HEK293 (cell line): ENCODE results near the gene GM2A.
"Not testable (repeated sequence)": the region's sequence is repeated elsewhere in the genome, so short reads cannot be mapped to it uniquely, and the experiment has no call there.

Experiments
- GLIS2 ChIP-seq: fragments of 450-650 bp; formaldehyde crosslinking; IDR thresholded peaks from 2 replicates; pipeline ENCODE4 v1.5.1; 2016; ENCODE audit warnings: missing biosample characterization, missing genetic modification characterization
- MZF1 ChIP-seq: fragments of 450-650 bp; formaldehyde crosslinking; IDR thresholded peaks from 2 replicates; pipeline ENCODE4 v1.5.1; 2017; ENCODE audit warnings: missing biosample characterization, missing genetic modification characterization, borderline replicate concordance
- PRDM1 ChIP-seq: fragments of 450-650 bp; formaldehyde crosslinking; IDR thresholded peaks from 2 replicates; pipeline ENCODE4; 2016; ENCODE audit warnings: missing biosample characterization, missing genetic modification characterization
- ZNF121 ChIP-seq: fragments of 450-650 bp; formaldehyde crosslinking; IDR thresholded peaks from 2 replicates; pipeline ENCODE4 v1.5.1; 2016; ENCODE audit warnings: missing biosample characterization, missing genetic modification characterization
- ZNF302 ChIP-seq: fragments of 450-650 bp; formaldehyde crosslinking; IDR thresholded peaks from 2 replicates; pipeline ENCODE4 v1.5.1; 2016; ENCODE audit warnings: missing biosample characterization, missing genetic modification characterization, low read depth
- ZNF416 ChIP-seq: fragments of 450-650 bp; formaldehyde crosslinking; IDR thresholded peaks from 2 replicates; pipeline ENCODE4 v1.5.1; 2016; ENCODE audit warnings: missing biosample characterization, missing genetic modification characterization
- ZNF561 ChIP-seq: fragments of 450-650 bp; IDR thresholded peaks from 2 replicates; pipeline ENCODE4 v1.5.1; 2018; ENCODE audit warnings: missing biosample characterization, missing genetic modification characterization, borderline replicate concordance
- TF ChIP-seq, protein P1 (sequence below): fragments of 450-650 bp; formaldehyde crosslinking; IDR thresholded peaks from 2 replicates; pipeline ENCODE4 v1.5.1; 2016; ENCODE audit warnings: missing biosample characterization, missing genetic modification characterization
- TF ChIP-seq, protein P2 (sequence below): fragments of 450-650 bp; formaldehyde crosslinking; IDR thresholded peaks from 2 replicates; pipeline ENCODE4 v1.5.1; 2016; ENCODE audit warnings: missing biosample characterization, missing genetic modification characterization, borderline replicate concordance
- TF ChIP-seq, protein P3 (sequence below): fragments of 450-650 bp; formaldehyde crosslinking; IDR thresholded peaks from 2 replicates; pipeline ENCODE4 v1.5.1; 2016; ENCODE audit warnings: missing biosample characterization, missing genetic modification characterization, low read depth

- TF ChIP-seq ZNF416 (tag by site-specific recombination); ZNF561 (tag by site-specific recombination); ZNF121 (tag by site-specific recombination); ZNF302; MZF1 (tag by site-specific recombination); GLIS2 (tag by site-specific recombination); PRDM1 (tag by site-specific recombination): not testable (repeated sequence)
- TF ChIP-seq, protein P1, sequence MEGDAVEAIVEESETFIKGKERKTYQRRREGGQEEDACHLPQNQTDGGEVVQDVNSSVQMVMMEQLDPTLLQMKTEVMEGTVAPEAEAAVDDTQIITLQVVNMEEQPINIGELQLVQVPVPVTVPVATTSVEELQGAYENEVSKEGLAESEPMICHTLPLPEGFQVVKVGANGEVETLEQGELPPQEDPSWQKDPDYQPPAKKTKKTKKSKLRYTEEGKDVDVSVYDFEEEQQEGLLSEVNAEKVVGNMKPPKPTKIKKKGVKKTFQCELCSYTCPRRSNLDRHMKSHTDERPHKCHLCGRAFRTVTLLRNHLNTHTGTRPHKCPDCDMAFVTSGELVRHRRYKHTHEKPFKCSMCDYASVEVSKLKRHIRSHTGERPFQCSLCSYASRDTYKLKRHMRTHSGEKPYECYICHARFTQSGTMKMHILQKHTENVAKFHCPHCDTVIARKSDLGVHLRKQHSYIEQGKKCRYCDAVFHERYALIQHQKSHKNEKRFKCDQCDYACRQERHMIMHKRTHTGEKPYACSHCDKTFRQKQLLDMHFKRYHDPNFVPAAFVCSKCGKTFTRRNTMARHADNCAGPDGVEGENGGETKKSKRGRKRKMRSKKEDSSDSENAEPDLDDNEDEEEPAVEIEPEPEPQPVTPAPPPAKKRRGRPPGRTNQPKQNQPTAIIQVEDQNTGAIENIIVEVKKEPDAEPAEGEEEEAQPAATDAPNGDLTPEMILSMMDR (tag by site-specific recombination): not testable (repeated sequence)
- TF ChIP-seq, protein P2, sequence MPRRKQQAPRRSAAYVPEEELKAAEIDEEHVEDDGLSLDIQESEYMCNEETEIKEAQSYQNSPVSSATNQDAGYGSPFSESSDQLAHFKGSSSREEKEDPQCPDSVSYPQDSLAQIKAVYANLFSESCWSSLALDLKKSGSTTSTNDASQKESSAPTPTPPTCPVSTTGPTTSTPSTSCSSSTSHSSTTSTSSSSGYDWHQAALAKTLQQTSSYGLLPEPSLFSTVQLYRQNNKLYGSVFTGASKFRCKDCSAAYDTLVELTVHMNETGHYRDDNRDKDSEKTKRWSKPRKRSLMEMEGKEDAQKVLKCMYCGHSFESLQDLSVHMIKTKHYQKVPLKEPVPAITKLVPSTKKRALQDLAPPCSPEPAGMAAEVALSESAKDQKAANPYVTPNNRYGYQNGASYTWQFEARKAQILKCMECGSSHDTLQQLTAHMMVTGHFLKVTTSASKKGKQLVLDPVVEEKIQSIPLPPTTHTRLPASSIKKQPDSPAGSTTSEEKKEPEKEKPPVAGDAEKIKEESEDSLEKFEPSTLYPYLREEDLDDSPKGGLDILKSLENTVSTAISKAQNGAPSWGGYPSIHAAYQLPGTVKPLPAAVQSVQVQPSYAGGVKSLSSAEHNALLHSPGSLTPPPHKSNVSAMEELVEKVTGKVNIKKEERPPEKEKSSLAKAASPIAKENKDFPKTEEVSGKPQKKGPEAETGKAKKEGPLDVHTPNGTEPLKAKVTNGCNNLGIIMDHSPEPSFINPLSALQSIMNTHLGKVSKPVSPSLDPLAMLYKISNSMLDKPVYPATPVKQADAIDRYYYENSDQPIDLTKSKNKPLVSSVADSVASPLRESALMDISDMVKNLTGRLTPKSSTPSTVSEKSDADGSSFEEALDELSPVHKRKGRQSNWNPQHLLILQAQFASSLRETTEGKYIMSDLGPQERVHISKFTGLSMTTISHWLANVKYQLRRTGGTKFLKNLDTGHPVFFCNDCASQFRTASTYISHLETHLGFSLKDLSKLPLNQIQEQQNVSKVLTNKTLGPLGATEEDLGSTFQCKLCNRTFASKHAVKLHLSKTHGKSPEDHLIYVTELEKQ: not testable (repeated sequence)
- TF ChIP-seq, protein P3, sequence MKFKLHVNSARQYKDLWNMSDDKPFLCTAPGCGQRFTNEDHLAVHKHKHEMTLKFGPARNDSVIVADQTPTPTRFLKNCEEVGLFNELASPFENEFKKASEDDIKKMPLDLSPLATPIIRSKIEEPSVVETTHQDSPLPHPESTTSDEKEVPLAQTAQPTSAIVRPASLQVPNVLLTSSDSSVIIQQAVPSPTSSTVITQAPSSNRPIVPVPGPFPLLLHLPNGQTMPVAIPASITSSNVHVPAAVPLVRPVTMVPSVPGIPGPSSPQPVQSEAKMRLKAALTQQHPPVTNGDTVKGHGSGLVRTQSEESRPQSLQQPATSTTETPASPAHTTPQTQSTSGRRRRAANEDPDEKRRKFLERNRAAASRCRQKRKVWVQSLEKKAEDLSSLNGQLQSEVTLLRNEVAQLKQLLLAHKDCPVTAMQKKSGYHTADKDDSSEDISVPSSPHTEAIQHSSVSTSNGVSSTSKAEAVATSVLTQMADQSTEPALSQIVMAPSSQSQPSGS (tag by site-specific recombination): not testable (repeated sequence)
Observed at GRCh38 chr5:151309821-151310220, 56.8 kb downstream of the GM2A start.
